ENCODE measurements around the gene GRAMD2B. TPM values are rescaled to one million over a fixed set of nuclear protein-coding genes. Genes with fewer than 3 reads are reported as not detected.

GRAMD2B gene
- total and polyA plus RNA-seq, 7 donors, result 1.3 to 8.0 (median 2.9) TPM

DNA sequence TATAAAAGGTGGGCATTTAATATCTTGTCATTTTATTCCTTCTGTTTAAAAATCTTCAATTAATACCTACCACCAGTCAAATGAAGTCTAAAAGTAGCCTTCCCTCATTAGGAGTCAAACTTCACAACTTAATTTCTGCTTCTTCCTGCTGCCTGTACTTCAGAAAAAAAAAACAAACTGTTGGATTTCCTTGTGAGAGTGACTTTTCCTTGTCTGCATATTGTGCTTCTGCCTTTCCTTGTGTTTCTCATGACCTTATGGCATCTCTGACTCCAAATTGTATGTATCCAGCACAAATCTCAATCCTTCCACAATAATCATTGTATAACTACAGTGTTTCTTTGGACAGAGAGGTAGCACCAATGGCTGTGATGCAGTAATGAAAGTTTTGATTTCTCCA, 32.1 kb downstream of the GRAMD2B start:
- H3K4me1 ChIP-seq, result no peaks in the 10 kb centered on the region
- no peaks in the 10 kb centered on the region for H3K9me3 ChIP-seq
- H3K27ac ChIP-seq, result no peak overlapping the region
- H3K27me3 ChIP-seq (ENCODE audit: insufficient read depth in 3 of 3, low read length in 2 of 3), result no peaks in the 10 kb centered on the region
- DNase-seq, result no peak
- TF ChIP-seq, protein P1, sequence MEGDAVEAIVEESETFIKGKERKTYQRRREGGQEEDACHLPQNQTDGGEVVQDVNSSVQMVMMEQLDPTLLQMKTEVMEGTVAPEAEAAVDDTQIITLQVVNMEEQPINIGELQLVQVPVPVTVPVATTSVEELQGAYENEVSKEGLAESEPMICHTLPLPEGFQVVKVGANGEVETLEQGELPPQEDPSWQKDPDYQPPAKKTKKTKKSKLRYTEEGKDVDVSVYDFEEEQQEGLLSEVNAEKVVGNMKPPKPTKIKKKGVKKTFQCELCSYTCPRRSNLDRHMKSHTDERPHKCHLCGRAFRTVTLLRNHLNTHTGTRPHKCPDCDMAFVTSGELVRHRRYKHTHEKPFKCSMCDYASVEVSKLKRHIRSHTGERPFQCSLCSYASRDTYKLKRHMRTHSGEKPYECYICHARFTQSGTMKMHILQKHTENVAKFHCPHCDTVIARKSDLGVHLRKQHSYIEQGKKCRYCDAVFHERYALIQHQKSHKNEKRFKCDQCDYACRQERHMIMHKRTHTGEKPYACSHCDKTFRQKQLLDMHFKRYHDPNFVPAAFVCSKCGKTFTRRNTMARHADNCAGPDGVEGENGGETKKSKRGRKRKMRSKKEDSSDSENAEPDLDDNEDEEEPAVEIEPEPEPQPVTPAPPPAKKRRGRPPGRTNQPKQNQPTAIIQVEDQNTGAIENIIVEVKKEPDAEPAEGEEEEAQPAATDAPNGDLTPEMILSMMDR (IDR thresholded peaks at IDR 0.05), result no peak
- H3K36me3 ChIP-seq (ENCODE audit: insufficient read depth in 1 of 2, low read depth in 1 of 2), result no peaks in the 10 kb centered on the region
- no peak overlapping the region for H3K4me3 ChIP-seq
- intact Hi-C loops (cut with DNase I), result loop anchor here in 1 of 2 donors (1.0 kb wide), 1 partner anchor 30 kb away; no protein-coding TSS in a partner anchor
- no peak for ATAC-seq

DNA sequence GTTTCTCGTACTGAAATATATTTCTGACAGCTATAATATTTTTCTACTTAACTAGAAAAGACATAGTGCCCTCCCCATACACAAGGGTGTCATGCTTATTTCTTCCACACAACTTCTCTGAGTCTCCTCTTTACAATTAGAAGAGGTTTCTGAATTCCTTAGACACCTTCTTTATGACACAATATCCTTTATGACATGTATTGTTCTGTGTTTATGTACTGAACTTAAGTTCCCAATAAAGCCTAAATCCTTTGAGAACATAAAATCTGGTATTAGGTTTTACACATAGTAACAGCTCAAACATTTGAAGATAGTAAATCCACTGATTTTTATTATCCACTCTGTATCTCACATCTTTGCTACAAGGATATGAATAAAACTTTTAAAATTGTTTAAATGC, 32.5 kb downstream of the GRAMD2B start:
- intact Hi-C loops (cut with DNase I), result loop anchor here in 1 of 2 donors (1.0 kb wide), 1 partner anchor 30 kb away; no protein-coding TSS in a partner anchor
- no peak overlapping the region for H3K4me3 ChIP-seq
- no peaks in the 10 kb centered on the region for H3K9me3 ChIP-seq
- no peaks in the 10 kb centered on the region for H3K36me3 ChIP-seq (ENCODE audit: insufficient read depth in 1 of 2, low read depth in 1 of 2)
- TF ChIP-seq, protein P1 (IDR thresholded peaks at IDR 0.05), result no peak
- no peaks in the 10 kb centered on the region for H3K27me3 ChIP-seq (ENCODE audit: insufficient read depth in 3 of 3, low read length in 2 of 3)
- no peak overlapping the region for H3K27ac ChIP-seq
- ATAC-seq (no peak), DNase-seq (no peak)
- no peaks in the 10 kb centered on the region for H3K4me1 ChIP-seq
- WGBS, 3 donors, result 84 to 94% (median 94%) methylated on average over 1 of the region's 1 CpG

DNA sequence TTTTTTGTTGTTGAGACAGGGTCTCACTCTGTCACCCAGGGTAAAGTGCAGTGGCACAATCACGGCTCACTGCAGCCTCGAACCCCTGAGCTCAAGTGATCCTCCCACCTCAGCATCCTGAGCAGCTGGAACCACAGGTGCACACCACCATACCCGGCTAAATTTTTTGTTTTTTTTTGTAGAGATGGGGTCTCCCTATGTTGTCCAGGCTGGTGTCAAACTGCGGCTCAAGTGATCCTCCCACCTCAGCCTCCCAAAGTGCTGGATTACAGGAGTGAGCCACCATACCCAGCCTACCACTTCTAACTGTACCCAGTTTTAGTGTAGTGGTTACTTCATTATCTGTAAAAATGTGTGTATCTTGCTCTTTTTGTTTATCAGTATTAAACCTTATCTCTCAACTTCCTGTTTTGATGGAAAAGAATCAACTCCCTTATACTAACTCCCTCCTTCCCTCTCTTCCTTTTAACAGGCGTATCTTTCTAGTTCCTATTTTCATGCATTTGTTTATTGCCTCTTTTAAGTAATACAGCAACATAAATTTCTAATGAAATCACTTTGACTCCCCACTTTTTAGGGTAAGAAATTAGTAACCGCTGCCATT, 33.1 kb downstream of the GRAMD2B start:
- H3K9me3 ChIP-seq, result no peaks in the 10 kb centered on the region
- no peak overlapping the region for H3K4me3 ChIP-seq
- H3K36me3 ChIP-seq (ENCODE audit: insufficient read depth in 1 of 2, low read depth in 1 of 2), result no peaks in the 10 kb centered on the region
- 75 to 90% (median 79%) methylated on average over 6 of the region's 6 CpGs for WGBS, 3 donors
- no peaks in the 10 kb centered on the region for H3K27me3 ChIP-seq (ENCODE audit: insufficient read depth in 3 of 3, low read length in 2 of 3)
- intact Hi-C loops (cut with DNase I), result no loop called here
- no peaks in the 10 kb centered on the region for H3K4me1 ChIP-seq
- H3K27ac ChIP-seq, result no peak overlapping the region
- TF ChIP-seq, protein P1 (IDR thresholded peaks at IDR 0.05), result no peak
- DNase-seq (no peak), ATAC-seq (no peak)

DNA sequence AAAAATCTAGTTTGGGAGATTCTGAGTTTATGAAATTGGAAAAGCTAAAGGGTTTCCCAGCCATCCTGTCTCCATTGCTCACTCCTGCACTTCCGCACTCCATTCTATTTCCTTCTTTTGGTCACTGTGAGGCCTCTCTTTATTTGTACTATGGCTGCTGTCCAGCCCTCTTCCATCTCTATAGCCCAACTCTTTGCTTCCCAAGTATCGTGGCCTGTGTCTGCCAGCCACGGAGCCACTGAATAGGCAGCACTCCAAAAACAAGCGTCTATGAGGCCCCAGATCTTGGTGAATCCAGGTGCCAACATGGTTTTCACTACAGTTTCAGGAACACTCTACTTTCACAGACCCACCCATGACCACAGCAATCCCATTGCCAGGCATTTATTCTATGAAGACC, 37.2 kb downstream of the GRAMD2B start:
- H3K27ac ChIP-seq, result no peak overlapping the region
- H3K27me3 ChIP-seq (ENCODE audit: insufficient read depth in 3 of 3, low read length in 2 of 3), result no peaks in the 10 kb centered on the region
- ATAC-seq, result no peak
- DNase-seq, result no peak
- 88 to 92% (median 91%) methylated on average over 4 of the region's 4 CpGs for WGBS, 3 donors
- H3K9me3 ChIP-seq, result no peaks in the 10 kb centered on the region
- H3K4me3 ChIP-seq, result no peak overlapping the region
- TF ChIP-seq, protein P1 (IDR thresholded peaks at IDR 0.05), result no peak
- no peaks in the 10 kb centered on the region for H3K36me3 ChIP-seq (ENCODE audit: insufficient read depth in 1 of 2, low read depth in 1 of 2)
- no peaks in the 10 kb centered on the region for H3K4me1 ChIP-seq
- intact Hi-C loops (cut with DNase I), result no loop called here

DNA sequence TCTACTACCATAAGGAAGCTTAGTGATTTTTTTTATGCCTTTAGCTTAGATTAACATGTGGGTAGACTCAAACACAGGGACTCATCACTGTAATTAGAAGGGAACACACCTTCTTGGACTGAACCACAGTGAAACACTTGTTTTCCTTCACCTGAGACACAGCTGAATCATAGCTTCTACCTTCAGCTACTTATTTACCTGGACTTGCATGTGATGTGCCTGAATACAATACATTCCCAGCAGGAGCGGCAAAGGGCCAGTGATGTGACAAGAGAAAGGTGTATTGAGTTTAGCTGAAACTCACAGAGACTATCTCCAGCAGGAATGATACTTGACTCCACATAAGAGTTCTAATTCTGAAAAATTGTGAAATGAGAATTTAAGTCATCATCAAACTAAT, 37.8 kb downstream of the GRAMD2B start:
- peaks cover 0 to 3% of the 10 kb centered on the region in 2 donors for H3K36me3 ChIP-seq (ENCODE audit: insufficient read depth in 1 of 2, low read depth in 1 of 2)
- no peaks in the 10 kb centered on the region for H3K9me3 ChIP-seq
- ATAC-seq, result no peak
- no peak for DNase-seq
- intact Hi-C loops (cut with DNase I), result no loop called here
- TF ChIP-seq, protein P1 (IDR thresholded peaks at IDR 0.05), result no peak
- H3K27me3 ChIP-seq (ENCODE audit: insufficient read depth in 3 of 3, low read length in 2 of 3), result no peaks in the 10 kb centered on the region
- H3K4me3 ChIP-seq, result no peak overlapping the region
- no peaks in the 10 kb centered on the region for H3K4me1 ChIP-seq
- H3K27ac ChIP-seq, result no peak overlapping the region
- 95 to 100% (median 97%) methylated on average over 1 of the region's 1 CpG for WGBS, 3 donors

Measured in psoas muscle (tissue), 8 donors.